ENCODE data around the gene TMEM132C.

The TMEM132C gene

DNA sequence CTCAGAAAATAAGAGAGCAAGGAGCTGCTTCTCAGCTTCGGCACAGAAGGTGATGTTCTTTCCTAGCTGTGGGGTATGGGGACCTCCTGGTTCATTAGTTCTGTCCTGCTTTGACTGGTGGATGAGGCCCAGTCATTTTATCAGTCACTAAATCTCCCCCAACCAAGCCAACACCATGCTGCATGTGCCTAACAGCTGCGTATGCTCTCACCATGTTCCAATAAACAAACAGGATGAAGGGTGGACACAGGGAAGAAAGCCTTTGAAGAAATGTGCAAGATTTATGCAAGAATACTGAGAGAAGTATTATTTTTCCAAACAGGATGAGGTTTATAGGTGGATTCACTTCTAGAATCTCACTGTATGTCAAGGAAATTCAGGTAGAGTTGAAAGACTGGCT is 156.2 kb downstream of the TMEM132C start:
- TF ChIP-seq, protein P1, sequence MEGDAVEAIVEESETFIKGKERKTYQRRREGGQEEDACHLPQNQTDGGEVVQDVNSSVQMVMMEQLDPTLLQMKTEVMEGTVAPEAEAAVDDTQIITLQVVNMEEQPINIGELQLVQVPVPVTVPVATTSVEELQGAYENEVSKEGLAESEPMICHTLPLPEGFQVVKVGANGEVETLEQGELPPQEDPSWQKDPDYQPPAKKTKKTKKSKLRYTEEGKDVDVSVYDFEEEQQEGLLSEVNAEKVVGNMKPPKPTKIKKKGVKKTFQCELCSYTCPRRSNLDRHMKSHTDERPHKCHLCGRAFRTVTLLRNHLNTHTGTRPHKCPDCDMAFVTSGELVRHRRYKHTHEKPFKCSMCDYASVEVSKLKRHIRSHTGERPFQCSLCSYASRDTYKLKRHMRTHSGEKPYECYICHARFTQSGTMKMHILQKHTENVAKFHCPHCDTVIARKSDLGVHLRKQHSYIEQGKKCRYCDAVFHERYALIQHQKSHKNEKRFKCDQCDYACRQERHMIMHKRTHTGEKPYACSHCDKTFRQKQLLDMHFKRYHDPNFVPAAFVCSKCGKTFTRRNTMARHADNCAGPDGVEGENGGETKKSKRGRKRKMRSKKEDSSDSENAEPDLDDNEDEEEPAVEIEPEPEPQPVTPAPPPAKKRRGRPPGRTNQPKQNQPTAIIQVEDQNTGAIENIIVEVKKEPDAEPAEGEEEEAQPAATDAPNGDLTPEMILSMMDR (IDR thresholded peaks at IDR 0.05; ENCODE audit: insufficient read depth, low read length) = no peak
- no peak for TF ChIP-seq SPI1 (IDR thresholded peaks at IDR 0.05; ENCODE audit: borderline replicate concordance, low read depth)
- no peak for TF ChIP-seq POLR2AphosphoS5 (IDR thresholded peaks at IDR 0.05; ENCODE audit: low read depth)
- TF ChIP-seq GABPA (IDR thresholded peaks at IDR 0.05; ENCODE audit: low read depth) = no peak
- TF ChIP-seq, protein P2, sequence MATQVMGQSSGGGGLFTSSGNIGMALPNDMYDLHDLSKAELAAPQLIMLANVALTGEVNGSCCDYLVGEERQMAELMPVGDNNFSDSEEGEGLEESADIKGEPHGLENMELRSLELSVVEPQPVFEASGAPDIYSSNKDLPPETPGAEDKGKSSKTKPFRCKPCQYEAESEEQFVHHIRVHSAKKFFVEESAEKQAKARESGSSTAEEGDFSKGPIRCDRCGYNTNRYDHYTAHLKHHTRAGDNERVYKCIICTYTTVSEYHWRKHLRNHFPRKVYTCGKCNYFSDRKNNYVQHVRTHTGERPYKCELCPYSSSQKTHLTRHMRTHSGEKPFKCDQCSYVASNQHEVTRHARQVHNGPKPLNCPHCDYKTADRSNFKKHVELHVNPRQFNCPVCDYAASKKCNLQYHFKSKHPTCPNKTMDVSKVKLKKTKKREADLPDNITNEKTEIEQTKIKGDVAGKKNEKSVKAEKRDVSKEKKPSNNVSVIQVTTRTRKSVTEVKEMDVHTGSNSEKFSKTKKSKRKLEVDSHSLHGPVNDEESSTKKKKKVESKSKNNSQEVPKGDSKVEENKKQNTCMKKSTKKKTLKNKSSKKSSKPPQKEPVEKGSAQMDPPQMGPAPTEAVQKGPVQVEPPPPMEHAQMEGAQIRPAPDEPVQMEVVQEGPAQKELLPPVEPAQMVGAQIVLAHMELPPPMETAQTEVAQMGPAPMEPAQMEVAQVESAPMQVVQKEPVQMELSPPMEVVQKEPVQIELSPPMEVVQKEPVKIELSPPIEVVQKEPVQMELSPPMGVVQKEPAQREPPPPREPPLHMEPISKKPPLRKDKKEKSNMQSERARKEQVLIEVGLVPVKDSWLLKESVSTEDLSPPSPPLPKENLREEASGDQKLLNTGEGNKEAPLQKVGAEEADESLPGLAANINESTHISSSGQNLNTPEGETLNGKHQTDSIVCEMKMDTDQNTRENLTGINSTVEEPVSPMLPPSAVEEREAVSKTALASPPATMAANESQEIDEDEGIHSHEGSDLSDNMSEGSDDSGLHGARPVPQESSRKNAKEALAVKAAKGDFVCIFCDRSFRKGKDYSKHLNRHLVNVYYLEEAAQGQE (IDR thresholded peaks at IDR 0.05; ENCODE audit: insufficient replicate concordance, low read depth) = no peak
- no peak overlapping the region for H3K4me3 ChIP-seq (replicated peaks; ENCODE audit: insufficient read depth, low read length)
- no peak overlapping the region for H3K27ac ChIP-seq (replicated peaks)
- no peaks in the 10 kb centered on the region for H3K27me3 ChIP-seq (ENCODE audit: insufficient read depth, poor library complexity, severe bottlenecking)
- no peak for DNase-seq (ENCODE audit: low read depth in 1 of 2, low spot score in 1 of 2)

DNA sequence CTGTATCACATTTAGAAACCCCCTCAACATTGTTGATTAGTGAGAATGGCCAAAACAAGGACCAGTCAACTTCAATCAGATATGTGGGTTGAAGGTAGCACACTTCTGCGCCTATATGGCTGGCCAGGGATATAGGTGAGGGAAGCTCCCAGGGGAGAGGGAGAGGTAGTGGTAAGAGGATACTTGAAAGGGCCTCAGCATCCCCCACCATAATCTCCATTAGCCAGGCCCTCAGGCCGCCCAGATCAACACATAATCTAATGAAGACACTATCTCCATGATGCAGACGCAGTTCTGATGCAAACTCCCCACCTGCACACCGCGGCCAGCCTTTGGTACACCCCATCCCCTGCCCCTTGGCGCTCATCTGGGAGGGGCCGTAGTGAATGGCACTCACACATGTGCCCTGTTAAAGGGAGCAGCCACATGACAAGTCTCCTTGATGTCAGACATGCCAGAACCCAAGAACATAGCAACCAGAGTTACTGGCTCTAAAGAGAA is 158.0 kb downstream of the TMEM132C start:
- no peak for DNase-seq (ENCODE audit: low read depth in 1 of 2, low spot score in 1 of 2)
- no peak for TF ChIP-seq SPI1 (IDR thresholded peaks at IDR 0.05; ENCODE audit: borderline replicate concordance, low read depth)
- TF ChIP-seq, protein P1 (IDR thresholded peaks at IDR 0.05; ENCODE audit: insufficient read depth, low read length) = no peak
- TF ChIP-seq, protein P2 (IDR thresholded peaks at IDR 0.05; ENCODE audit: insufficient replicate concordance, low read depth) = no peak
- no peak for TF ChIP-seq POLR2AphosphoS5 (IDR thresholded peaks at IDR 0.05; ENCODE audit: low read depth)
- no peak for TF ChIP-seq GABPA (IDR thresholded peaks at IDR 0.05; ENCODE audit: low read depth)
- Histone ChIP-seq H3K4me3 (replicated peaks; ENCODE audit: insufficient read depth, low read length) (no peak overlapping the region), H3K27ac (replicated peaks) (no peak overlapping the region), H3K27me3 (ENCODE audit: insufficient read depth, poor library complexity, severe bottlenecking) (no peaks in the 10 kb centered on the region)

DNA sequence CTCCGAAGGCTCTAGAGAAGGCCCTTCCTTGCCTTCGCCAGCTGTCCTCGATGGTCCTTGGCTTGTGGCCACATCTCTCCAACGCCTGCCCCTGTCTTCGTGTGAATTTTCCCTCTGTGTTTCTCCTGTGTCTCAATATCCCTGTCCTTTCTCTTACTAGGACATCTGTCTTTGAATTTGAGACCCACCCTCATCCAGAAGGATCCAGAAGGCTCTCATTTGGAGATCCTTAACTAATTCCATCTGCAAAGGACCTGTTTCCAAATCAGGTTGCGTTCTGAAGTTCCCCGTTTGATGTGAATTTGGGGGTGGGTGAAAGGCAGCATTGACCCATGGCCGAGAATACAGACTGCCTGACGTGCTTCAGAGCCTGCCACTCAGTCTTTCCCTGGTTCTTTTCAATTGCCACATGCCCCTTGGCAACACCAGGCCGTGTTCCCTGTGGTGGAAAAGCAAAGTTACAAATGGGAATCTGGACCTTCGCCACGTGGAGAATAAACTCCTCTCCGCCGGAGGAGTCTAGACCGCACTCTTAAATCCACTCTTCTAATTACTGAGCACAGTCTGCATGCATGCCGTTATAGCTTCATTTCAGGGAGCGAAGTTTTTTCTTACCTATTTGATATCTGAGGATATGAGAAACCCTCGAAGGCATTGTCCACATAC is 158.8 kb downstream of the TMEM132C start:
- DNase-seq (ENCODE audit: low read depth in 1 of 2, low spot score in 1 of 2) = no peak
- Histone ChIP-seq H3K27me3 (ENCODE audit: insufficient read depth, poor library complexity, severe bottlenecking) (no peaks in the 10 kb centered on the region), H3K4me3 (replicated peaks; ENCODE audit: insufficient read depth, low read length) (no peak overlapping the region), H3K27ac (replicated peaks) (no peak overlapping the region)
- TF ChIP-seq POLR2AphosphoS5 (IDR thresholded peaks at IDR 0.05; ENCODE audit: low read depth) (no peak), GABPA (IDR thresholded peaks at IDR 0.05; ENCODE audit: low read depth) (no peak), SPI1 (IDR thresholded peaks at IDR 0.05; ENCODE audit: borderline replicate concordance, low read depth) (no peak)
- TF ChIP-seq, protein P1 (IDR thresholded peaks at IDR 0.05; ENCODE audit: insufficient read depth, low read length) = no peak
- TF ChIP-seq, protein P2 (IDR thresholded peaks at IDR 0.05; ENCODE audit: insufficient replicate concordance, low read depth) = no peak

Measured in HL-60 (cell line).